ENCODE results near the gene GPI. TPM values are rescaled to one million over a fixed set of nuclear protein-coding genes. Genes with fewer than 3 reads are reported as not detected.

GPI gene
- total and polyA plus RNA-seq, 9 of the 15 experiments (the other 6 are each of a cell fraction or from before 2014, with no cell fraction given), result 88.3 to 358 (median 122) TPM

GRCh38 chr19:34404109-34404909 lies 39.3 kb downstream of the GPI start, which contains the start of gene PDCD2L (continued):
- TF ChIP-seq, protein P1, sequence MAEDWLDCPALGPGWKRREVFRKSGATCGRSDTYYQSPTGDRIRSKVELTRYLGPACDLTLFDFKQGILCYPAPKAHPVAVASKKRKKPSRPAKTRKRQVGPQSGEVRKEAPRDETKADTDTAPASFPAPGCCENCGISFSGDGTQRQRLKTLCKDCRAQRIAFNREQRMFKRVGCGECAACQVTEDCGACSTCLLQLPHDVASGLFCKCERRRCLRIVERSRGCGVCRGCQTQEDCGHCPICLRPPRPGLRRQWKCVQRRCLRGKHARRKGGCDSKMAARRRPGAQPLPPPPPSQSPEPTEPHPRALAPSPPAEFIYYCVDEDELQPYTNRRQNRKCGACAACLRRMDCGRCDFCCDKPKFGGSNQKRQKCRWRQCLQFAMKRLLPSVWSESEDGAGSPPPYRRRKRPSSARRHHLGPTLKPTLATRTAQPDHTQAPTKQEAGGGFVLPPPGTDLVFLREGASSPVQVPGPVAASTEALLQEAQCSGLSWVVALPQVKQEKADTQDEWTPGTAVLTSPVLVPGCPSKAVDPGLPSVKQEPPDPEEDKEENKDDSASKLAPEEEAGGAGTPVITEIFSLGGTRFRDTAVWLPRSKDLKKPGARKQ (CRISPR knock-in tag; IDR thresholded peaks at IDR 0.05), result no peak
- TF ChIP-seq HEY1 (CRISPR knock-in tag; IDR thresholded peaks at IDR 0.05; ENCODE audit: borderline replicate concordance), result no peak
- peak; percentile 71; the same call in 1 of the 2 replicates for TF ChIP-seq ZNF395 (CRISPR knock-in tag; IDR thresholded peaks at IDR 0.05)
- no peak for TF ChIP-seq CREB1 (IDR thresholded peaks at IDR 0.05)
- TF ChIP-seq CREB1 (CRISPR knock-in tag; IDR thresholded peaks at IDR 0.05), result no peak
- TF ChIP-seq, protein P2, sequence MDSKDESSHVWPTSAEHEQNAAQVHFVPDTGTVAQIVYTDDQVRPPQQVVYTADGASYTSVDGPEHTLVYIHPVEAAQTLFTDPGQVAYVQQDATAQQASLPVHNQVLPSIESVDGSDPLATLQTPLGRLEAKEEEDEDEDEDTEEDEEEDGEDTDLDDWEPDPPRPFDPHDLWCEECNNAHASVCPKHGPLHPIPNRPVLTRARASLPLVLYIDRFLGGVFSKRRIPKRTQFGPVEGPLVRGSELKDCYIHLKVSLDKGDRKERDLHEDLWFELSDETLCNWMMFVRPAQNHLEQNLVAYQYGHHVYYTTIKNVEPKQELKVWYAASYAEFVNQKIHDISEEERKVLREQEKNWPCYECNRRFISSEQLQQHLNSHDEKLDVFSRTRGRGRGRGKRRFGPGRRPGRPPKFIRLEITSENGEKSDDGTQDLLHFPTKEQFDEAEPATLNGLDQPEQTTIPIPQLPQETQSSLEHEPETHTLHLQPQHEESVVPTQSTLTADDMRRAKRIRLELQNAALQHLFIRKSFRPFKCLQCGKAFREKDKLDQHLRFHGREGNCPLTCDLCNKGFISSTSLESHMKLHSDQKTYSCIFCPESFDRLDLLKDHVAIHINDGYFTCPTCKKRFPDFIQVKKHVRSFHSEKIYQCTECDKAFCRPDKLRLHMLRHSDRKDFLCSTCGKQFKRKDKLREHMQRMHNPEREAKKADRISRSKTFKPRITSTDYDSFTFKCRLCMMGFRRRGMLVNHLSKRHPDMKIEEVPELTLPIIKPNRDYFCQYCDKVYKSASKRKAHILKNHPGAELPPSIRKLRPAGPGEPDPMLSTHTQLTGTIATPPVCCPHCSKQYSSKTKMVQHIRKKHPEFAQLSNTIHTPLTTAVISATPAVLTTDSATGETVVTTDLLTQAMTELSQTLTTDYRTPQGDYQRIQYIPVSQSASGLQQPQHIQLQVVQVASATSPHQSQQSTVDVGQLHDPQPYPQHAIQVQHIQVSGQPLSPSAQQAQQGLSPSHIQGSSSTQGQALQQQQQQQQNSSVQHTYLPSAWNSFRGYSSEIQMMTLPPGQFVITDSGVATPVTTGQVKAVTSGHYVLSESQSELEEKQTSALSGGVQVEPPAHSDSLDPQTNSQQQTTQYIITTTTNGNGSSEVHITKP (IDR thresholded peaks at IDR 0.05; ENCODE audit: partially characterized antibody), result no peak
- TF ChIP-seq HCFC1 (IDR thresholded peaks at IDR 0.05; ENCODE audit: low read depth, low read length), result 0 out of 2 replicates have a peak, but pooled peaks have one; percentile 20

Data from K562 (cell line).